ENCODE results near the gene FTH1. TPM values are rescaled to one million over a fixed set of nuclear protein-coding genes. Genes with fewer than 3 reads are reported as not detected.

Gene FTH1
- total and polyA plus RNA-seq, 2 of the 8 experiments (the other 6 are each of a cell fraction or from before 2014, with no cell fraction given) = 1,153 to 1,461 TPM

GRCh38 chr11:61917334-61918109 lies 49.9 kb downstream of the FTH1 start, which contains the start of gene RAB3IL1 (continued):
- TF ChIP-seq CHD7 (IDR thresholded peaks at IDR 0.05; ENCODE audit: insufficient replicate concordance, low read length) = no peak
- peak; percentile 92 for TF ChIP-seq USF2 (IDR thresholded peaks at IDR 0.05; ENCODE audit: low read length)
- TF ChIP-seq HDAC2 (IDR thresholded peaks at IDR 0.05; ENCODE audit: borderline replicate concordance in 1 of 2, low read depth in 2 of 2, low read length in 2 of 2) = peak in 1 of 2 experiments; percentile 97; a peak in 2 of 4 replicates
- no peak for TF ChIP-seq CTBP2 (IDR thresholded peaks at IDR 0.05; ENCODE audit: borderline replicate concordance, insufficient read depth, insufficient read length, low read length)
- TF ChIP-seq E2F6 (IDR thresholded peaks at IDR 0.05) = no peak
- TF ChIP-seq YY1 (IDR thresholded peaks at IDR 0.05; ENCODE audit: low read depth, low read length) = no peak
- TF ChIP-seq KDM1A (IDR thresholded peaks at IDR 0.05; ENCODE audit: borderline replicate concordance, low read length) = peak; percentile 99

Data from H1 (cell line).